Thyroid gland (tissue), 4 donors: Measurements from ENCODE around the gene ZC3H7A.

Experiments
- POLR2A ChIP-seq, 2 donors: fragments of 450-650 bp; IDR thresholded peaks; one replicate each; pipeline ENCODE4 v1.6.1; 2017; ENCODE audit warnings: antibody characterized with exemption in 2 of 2, mild to moderate bottlenecking in 2 of 2, moderate library complexity in 1 of 2
- TF ChIP-seq, protein P1 (sequence below), 6 experiments: fragments of 200-600 bp in 3 of 6; fragments of 450-650 bp in 3 of 6; sonication (generic) in 3 of 6; IDR thresholded peaks; one replicate each; pipeline ENCODE4 v1.5.1; 2016 to 2019; ENCODE audit warnings: antibody characterized with exemption in 6 of 6, mild to moderate bottlenecking in 2 of 6, inconsistent platforms in 1 of 6, moderate library complexity in 1 of 6

GRCh38 chr16:11792410-11793241 lies 4.4 kb downstream of the ZC3H7A start:
- TF ChIP-seq, protein P1, sequence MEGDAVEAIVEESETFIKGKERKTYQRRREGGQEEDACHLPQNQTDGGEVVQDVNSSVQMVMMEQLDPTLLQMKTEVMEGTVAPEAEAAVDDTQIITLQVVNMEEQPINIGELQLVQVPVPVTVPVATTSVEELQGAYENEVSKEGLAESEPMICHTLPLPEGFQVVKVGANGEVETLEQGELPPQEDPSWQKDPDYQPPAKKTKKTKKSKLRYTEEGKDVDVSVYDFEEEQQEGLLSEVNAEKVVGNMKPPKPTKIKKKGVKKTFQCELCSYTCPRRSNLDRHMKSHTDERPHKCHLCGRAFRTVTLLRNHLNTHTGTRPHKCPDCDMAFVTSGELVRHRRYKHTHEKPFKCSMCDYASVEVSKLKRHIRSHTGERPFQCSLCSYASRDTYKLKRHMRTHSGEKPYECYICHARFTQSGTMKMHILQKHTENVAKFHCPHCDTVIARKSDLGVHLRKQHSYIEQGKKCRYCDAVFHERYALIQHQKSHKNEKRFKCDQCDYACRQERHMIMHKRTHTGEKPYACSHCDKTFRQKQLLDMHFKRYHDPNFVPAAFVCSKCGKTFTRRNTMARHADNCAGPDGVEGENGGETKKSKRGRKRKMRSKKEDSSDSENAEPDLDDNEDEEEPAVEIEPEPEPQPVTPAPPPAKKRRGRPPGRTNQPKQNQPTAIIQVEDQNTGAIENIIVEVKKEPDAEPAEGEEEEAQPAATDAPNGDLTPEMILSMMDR (IDR thresholded peaks at IDR 0.05) = no peak
- peak in 1 of 2 donors; percentile 34 for TF ChIP-seq POLR2A (IDR thresholded peaks at IDR 0.05)
